Measurements from ENCODE around the gene HSBP1L1. TPM values are rescaled to one million over a fixed set of nuclear protein-coding genes. Genes with fewer than 3 reads are reported as not detected.

HSBP1L1 gene
- total RNA-seq, 1 donor from 2014 or later, result 2.1 TPM

- Histone ChIP-seq H3K9ac (ENCODE audit: low read depth in 1 of 3, low read length in 3 of 3) (no peak overlapping the region), H3K4me3 (ENCODE audit: low read length in 3 of 3) (no peak overlapping the region), H3K9me3 (ENCODE audit: control insufficient read depth in 3 of 3, low read length in 3 of 3) (peaks cover 5 to 6% (median 6%) of the 10 kb centered on the region in 3 donors), H3K27ac (ENCODE audit: low read depth, low read length) (no peak overlapping the region), H3K27me3 (ENCODE audit: control insufficient read depth in 3 of 3, insufficient read depth in 3 of 3, low read length in 3 of 3) (no peaks in the 10 kb centered on the region), H3K4me1 (ENCODE audit: control insufficient read depth in 3 of 3, insufficient read depth in 3 of 3, low read length in 3 of 3) (peaks cover 6 to 17% (median 11%) of the 10 kb centered on the region in 3 donors), H3K36me3 (ENCODE audit: control insufficient read depth in 3 of 3, insufficient read depth in 3 of 3, low read length in 3 of 3) (peaks cover 14 to 19% (median 16%) of the 10 kb centered on the region in 3 donors)
Measured at GRCh38 chr18:79930020-79930642, 34.3 kb upstream of the HSBP1L1 start.

DNA sequence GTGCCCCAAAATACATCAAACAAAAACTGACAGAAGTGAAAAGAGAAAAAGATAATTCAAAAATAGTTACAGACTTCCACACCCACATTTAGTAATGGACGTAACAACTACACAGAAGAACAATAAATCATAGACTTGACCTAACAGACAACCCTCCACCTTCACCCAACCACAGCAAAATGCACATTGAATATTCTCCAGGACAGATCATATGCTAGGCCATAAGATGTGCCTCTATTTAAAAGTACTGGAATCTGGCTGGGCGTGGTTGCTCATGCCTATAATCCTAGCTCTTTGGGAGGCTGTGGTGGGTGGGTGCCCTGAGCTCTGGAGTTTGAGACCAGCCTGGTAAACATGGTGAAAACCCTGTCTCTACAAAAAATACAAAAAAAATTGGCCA lies 33.0 kb upstream of the HSBP1L1 start:
- Histone ChIP-seq H3K4me1 (ENCODE audit: control insufficient read depth in 3 of 3, insufficient read depth in 3 of 3, low read length in 3 of 3) (peaks cover 0 to 6% (median 4%) of the 10 kb centered on the region in 3 donors), H3K9ac (ENCODE audit: low read depth in 1 of 3, low read length in 3 of 3) (no peak overlapping the region), H3K9me3 (ENCODE audit: control insufficient read depth in 3 of 3, low read length in 3 of 3) (peaks cover 5 to 8% (median 6%) of the 10 kb centered on the region in 3 donors), H3K36me3 (ENCODE audit: control insufficient read depth in 3 of 3, insufficient read depth in 3 of 3, low read length in 3 of 3) (peaks cover 21 to 27% (median 25%) of the 10 kb centered on the region in 3 donors), H3K27me3 (ENCODE audit: control insufficient read depth in 3 of 3, insufficient read depth in 3 of 3, low read length in 3 of 3) (no peaks in the 10 kb centered on the region), H3K4me3 (ENCODE audit: low read length in 3 of 3) (no peak overlapping the region), H3K27ac (ENCODE audit: low read depth, low read length) (no peak overlapping the region)

DNA sequence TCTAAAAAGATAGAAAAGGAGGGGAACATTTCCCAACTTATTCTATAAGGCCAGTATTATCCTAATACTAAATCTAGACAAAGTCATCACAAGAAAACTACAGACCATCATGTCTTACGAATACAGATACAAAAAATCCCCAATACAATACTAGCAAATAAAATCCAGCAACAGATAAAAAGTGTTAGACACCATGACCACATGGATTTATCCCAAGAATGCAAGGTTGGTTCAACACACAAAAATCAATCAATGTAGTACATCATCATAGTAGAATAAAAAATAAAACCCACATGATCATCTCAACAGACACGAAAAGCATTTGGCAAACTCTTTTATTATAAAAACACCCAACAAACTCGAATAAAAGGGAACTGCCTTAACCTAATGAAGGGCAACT lies 31.5 kb upstream of the HSBP1L1 start:
- Histone ChIP-seq H3K36me3 (ENCODE audit: control insufficient read depth in 3 of 3, insufficient read depth in 3 of 3, low read length in 3 of 3) (peaks cover 24 to 34% (median 29%) of the 10 kb centered on the region in 3 donors), H3K9me3 (ENCODE audit: control insufficient read depth in 3 of 3, low read length in 3 of 3) (peaks cover 5 to 8% (median 6%) of the 10 kb centered on the region in 3 donors), H3K4me1 (ENCODE audit: control insufficient read depth in 3 of 3, insufficient read depth in 3 of 3, low read length in 3 of 3) (peaks cover 0 to 4% (median 0%) of the 10 kb centered on the region in 3 donors), H3K27ac (ENCODE audit: low read depth, low read length) (no peak overlapping the region), H3K27me3 (ENCODE audit: control insufficient read depth in 3 of 3, insufficient read depth in 3 of 3, low read length in 3 of 3) (no peaks in the 10 kb centered on the region), H3K9ac (ENCODE audit: low read depth in 1 of 3, low read length in 3 of 3) (no peak overlapping the region), H3K4me3 (ENCODE audit: low read length in 3 of 3) (no peak overlapping the region)

DNA sequence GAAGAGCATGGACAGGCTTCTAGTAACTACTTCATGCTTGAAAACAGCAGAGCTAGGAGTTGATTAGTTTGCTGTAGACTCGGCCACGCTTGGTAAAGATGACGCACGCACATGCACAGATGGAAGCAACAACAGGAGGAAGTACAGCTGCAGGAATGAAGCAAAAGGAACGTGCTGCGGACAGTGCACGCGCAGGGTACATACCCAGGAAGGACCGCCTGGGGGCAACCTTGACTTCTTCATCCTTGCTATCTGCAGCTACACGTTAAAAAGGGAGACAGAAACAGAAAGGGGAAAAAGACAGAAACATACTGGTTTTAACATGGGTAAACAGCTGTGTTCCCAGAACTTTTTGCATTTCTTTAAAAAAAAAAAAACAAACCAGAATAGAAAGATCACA lies 30.7 kb upstream of the HSBP1L1 start:
- no peak overlapping the region for H3K27ac ChIP-seq (ENCODE audit: low read depth, low read length)
- H3K27me3 ChIP-seq (ENCODE audit: control insufficient read depth in 3 of 3, insufficient read depth in 3 of 3, low read length in 3 of 3), result no peaks in the 10 kb centered on the region
- peaks cover 23 to 28% (median 24%) of the 10 kb centered on the region in 3 donors for H3K36me3 ChIP-seq (ENCODE audit: control insufficient read depth in 3 of 3, insufficient read depth in 3 of 3, low read length in 3 of 3)
- H3K4me1 ChIP-seq (ENCODE audit: control insufficient read depth in 3 of 3, insufficient read depth in 3 of 3, low read length in 3 of 3), result peaks cover 0 to 4% (median 0%) of the 10 kb centered on the region in 3 donors
- no peak overlapping the region for H3K4me3 ChIP-seq (ENCODE audit: low read length in 3 of 3)
- H3K9ac ChIP-seq (ENCODE audit: low read depth in 1 of 3, low read length in 3 of 3), result no peak overlapping the region
- H3K9me3 ChIP-seq (ENCODE audit: control insufficient read depth in 3 of 3, low read length in 3 of 3), result peaks cover 5 to 8% (median 6%) of the 10 kb centered on the region in 3 donors

DNA sequence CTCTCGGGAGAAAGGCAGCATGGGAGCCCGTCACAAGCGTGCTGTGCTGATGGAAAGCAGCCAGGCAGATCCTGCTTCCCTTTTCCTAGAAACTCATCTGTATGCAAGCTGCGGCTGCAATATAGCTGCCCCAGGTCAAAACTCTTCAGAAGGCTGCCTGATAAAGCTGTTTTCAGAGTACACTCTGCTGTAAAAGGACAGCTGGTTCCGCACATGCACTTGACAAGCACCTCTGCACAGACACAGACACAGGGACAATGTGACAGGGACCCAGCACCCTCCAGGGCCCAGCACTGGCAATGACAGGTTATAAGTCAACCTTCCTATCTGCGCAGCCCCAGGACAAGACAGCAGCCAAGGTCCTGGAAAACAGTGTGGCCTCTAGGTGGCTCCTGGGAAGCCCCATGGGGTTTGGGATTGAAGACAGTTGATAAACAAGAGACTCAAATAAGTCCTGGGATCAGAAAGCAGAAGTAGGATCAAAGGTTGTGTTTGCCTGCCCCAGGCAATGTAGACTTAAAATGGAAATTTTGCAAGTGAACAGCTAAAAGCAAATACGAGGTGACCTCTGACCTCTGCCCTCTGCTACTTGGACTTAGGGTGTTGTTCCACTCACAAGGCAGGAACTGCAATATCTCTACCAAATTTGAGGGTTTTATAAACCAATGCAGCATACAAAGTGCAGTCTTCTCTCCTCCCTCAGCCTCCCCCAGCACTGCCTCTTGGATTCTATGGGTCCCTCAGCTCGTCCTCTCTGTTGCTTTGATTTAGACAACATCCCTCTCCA lies 29.9 kb upstream of the HSBP1L1 start:
- no peak overlapping the region for H3K27ac ChIP-seq (ENCODE audit: low read depth, low read length)
- peaks cover 3 to 6% (median 5%) of the 10 kb centered on the region in 3 donors for H3K9me3 ChIP-seq (ENCODE audit: control insufficient read depth in 3 of 3, low read length in 3 of 3)
- no peaks in the 10 kb centered on the region for H3K27me3 ChIP-seq (ENCODE audit: control insufficient read depth in 3 of 3, insufficient read depth in 3 of 3, low read length in 3 of 3)
- H3K9ac ChIP-seq (ENCODE audit: low read depth in 1 of 3, low read length in 3 of 3), result no peak overlapping the region
- H3K36me3 ChIP-seq (ENCODE audit: control insufficient read depth in 3 of 3, insufficient read depth in 3 of 3, low read length in 3 of 3), result peaks cover 20% of the 10 kb centered on the region in 3 donors
- H3K4me1 ChIP-seq (ENCODE audit: control insufficient read depth in 3 of 3, insufficient read depth in 3 of 3, low read length in 3 of 3), result peaks cover 0 to 4% (median 0%) of the 10 kb centered on the region in 3 donors
- no peak overlapping the region for H3K4me3 ChIP-seq (ENCODE audit: low read length in 3 of 3)

- no peak overlapping the region for H3K9ac ChIP-seq (ENCODE audit: low read depth in 1 of 3, low read length in 3 of 3)
- H3K9me3 ChIP-seq (ENCODE audit: control insufficient read depth in 3 of 3, low read length in 3 of 3), result peaks cover under 1 to 6% (median 5%) of the 10 kb centered on the region in 3 donors
- no peak overlapping the region for H3K4me3 ChIP-seq (ENCODE audit: low read length in 3 of 3)
- no peaks in the 10 kb centered on the region for H3K27me3 ChIP-seq (ENCODE audit: control insufficient read depth in 3 of 3, insufficient read depth in 3 of 3, low read length in 3 of 3)
- H3K36me3 ChIP-seq (ENCODE audit: control insufficient read depth in 3 of 3, insufficient read depth in 3 of 3, low read length in 3 of 3), result peaks cover 14 to 20% (median 19%) of the 10 kb centered on the region in 3 donors
- H3K27ac ChIP-seq (ENCODE audit: low read depth, low read length), result no peak overlapping the region
- peaks cover 0 to 4% (median 0%) of the 10 kb centered on the region in 3 donors for H3K4me1 ChIP-seq (ENCODE audit: control insufficient read depth in 3 of 3, insufficient read depth in 3 of 3, low read length in 3 of 3)
Measured at GRCh38 chr18:79935098-79935480, 29.4 kb upstream of the HSBP1L1 start.

GRCh38 chr18:79935499-79935898 lies 28.9 kb upstream of the HSBP1L1 start:
- H3K27me3 ChIP-seq (ENCODE audit: control insufficient read depth in 3 of 3, insufficient read depth in 3 of 3, low read length in 3 of 3), result no peaks in the 10 kb centered on the region
- H3K9me3 ChIP-seq (ENCODE audit: control insufficient read depth in 3 of 3, low read length in 3 of 3), result peaks cover 0 to 6% (median 5%) of the 10 kb centered on the region in 3 donors
- H3K4me3 ChIP-seq (ENCODE audit: low read length in 3 of 3), result no peak overlapping the region
- no peak overlapping the region for H3K27ac ChIP-seq (ENCODE audit: low read depth, low read length)
- peaks cover 0 to 4% (median 2%) of the 10 kb centered on the region in 3 donors for H3K4me1 ChIP-seq (ENCODE audit: control insufficient read depth in 3 of 3, insufficient read depth in 3 of 3, low read length in 3 of 3)
- H3K36me3 ChIP-seq (ENCODE audit: control insufficient read depth in 3 of 3, insufficient read depth in 3 of 3, low read length in 3 of 3), result peaks cover 14 to 20% (median 20%) of the 10 kb centered on the region in 3 donors
- no peak overlapping the region for H3K9ac ChIP-seq (ENCODE audit: low read depth in 1 of 3, low read length in 3 of 3)

DNA sequence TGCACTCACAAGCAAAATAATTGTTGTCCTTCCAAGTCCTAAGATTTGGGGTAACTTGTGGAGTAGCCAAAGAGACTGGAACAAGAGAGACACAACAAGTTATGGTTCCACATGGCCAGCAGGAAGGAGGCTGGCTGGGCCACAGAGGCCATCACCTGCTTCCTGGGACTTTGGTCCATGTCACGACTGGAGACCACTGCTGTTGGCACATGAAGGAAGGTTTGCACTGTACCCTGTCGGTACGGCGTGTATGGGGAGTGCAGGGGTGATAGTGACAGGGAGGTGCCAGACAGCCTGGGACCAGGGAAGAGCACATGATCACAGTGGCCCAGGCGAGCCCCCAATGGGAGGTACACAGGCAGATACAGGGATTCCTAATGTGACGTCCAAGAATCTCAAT lies 28.5 kb upstream of the HSBP1L1 start:
- Histone ChIP-seq H3K36me3 (ENCODE audit: control insufficient read depth in 3 of 3, insufficient read depth in 3 of 3, low read length in 3 of 3) (peaks cover 14 to 23% (median 20%) of the 10 kb centered on the region in 3 donors), H3K4me1 (ENCODE audit: control insufficient read depth in 3 of 3, insufficient read depth in 3 of 3, low read length in 3 of 3) (peaks cover 0 to 5% (median 4%) of the 10 kb centered on the region in 3 donors), H3K27ac (ENCODE audit: low read depth, low read length) (no peak overlapping the region), H3K27me3 (ENCODE audit: control insufficient read depth in 3 of 3, insufficient read depth in 3 of 3, low read length in 3 of 3) (no peaks in the 10 kb centered on the region), H3K9me3 (ENCODE audit: control insufficient read depth in 3 of 3, low read length in 3 of 3) (peaks cover 0 to 6% (median 5%) of the 10 kb centered on the region in 3 donors), H3K4me3 (ENCODE audit: low read length in 3 of 3) (no peak overlapping the region), H3K9ac (ENCODE audit: low read depth in 1 of 3, low read length in 3 of 3) (no peak overlapping the region)

DNA sequence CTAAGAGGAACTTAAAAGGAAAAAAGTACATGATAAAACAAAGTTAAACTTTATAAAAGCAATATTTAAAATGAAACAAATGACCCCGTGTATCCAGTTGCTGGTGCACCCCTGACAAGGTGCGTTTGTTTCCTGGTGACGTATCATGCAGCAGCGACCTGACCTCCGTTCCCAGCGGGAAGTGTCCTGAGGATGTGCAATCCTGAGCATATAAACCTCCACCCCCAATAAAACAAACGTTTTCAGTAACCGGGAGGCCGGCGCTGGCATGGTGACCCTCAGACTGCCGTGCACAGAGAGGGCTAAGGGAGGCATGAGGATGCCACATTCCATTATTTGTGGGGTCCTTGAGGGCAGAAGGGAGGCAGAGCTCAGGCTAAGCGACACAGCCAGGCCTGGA lies 27.8 kb upstream of the HSBP1L1 start:
- Histone ChIP-seq H3K36me3 (ENCODE audit: control insufficient read depth in 3 of 3, insufficient read depth in 3 of 3, low read length in 3 of 3) (peaks cover 18 to 26% (median 23%) of the 10 kb centered on the region in 3 donors), H3K4me3 (ENCODE audit: low read length in 3 of 3) (no peak overlapping the region), H3K27ac (ENCODE audit: low read depth, low read length) (no peak overlapping the region), H3K9me3 (ENCODE audit: control insufficient read depth in 3 of 3, low read length in 3 of 3) (peaks cover 0 to 6% (median 5%) of the 10 kb centered on the region in 3 donors), H3K4me1 (ENCODE audit: control insufficient read depth in 3 of 3, insufficient read depth in 3 of 3, low read length in 3 of 3) (peaks cover 5 to 12% (median 7%) of the 10 kb centered on the region in 3 donors), H3K27me3 (ENCODE audit: control insufficient read depth in 3 of 3, insufficient read depth in 3 of 3, low read length in 3 of 3) (no peaks in the 10 kb centered on the region), H3K9ac (ENCODE audit: low read depth in 1 of 3, low read length in 3 of 3) (no peak overlapping the region)

Measured in skeletal muscle tissue (tissue), 4 donors.